SU-DHL-6 (cell line): ENCODE data around the gene SNAPC2.

Experiments used
- H2AFZ ChIP-seq: fragments of 200-600 bp; sonication (generic); 2 replicates; pipeline ENCODE4 v1.6.1; 2014; ENCODE audit warnings: low read depth, mild to moderate bottlenecking, moderate library complexity, mixed read lengths, antibody characterized with exemption, low read length; ENCODE audit not compliant: severe bottlenecking
- H3F3A ChIP-seq: fragments of 200-600 bp; shearing (Covaris generic); 2 replicates; pipeline ENCODE4 v1.6.0; 2016; ENCODE audit warnings: antibody characterized with exemption, mild to moderate bottlenecking; ENCODE audit not compliant: insufficient read depth
- H3K27ac ChIP-seq: fragments of 200-600 bp; sonication (generic); 2 replicates; pipeline ENCODE4 v1.5.1; 2016; ENCODE audit warnings: low read depth, mild to moderate bottlenecking, low read length, moderate library complexity, mixed read lengths
- H3K27me3 ChIP-seq: fragments of 200-600 bp; sonication (generic), shearing (Covaris generic); 2 replicates; pipeline ENCODE4 v1.6.0; 2014; ENCODE audit warnings: mild to moderate bottlenecking, low read length
- H3K36me3 ChIP-seq: fragments of 200-600 bp; sonication (generic); 2 replicates; pipeline ENCODE4 v1.6.1; 2014; ENCODE audit warnings: mild to moderate bottlenecking, low read length, mixed read lengths
- H3K4me2 ChIP-seq: fragments of 300-600, 200-600 bp; shearing (Covaris generic), sonication (generic); 2 replicates; pipeline ENCODE4 v1.6.0; 2014; ENCODE audit warnings: low read length, low read depth, mild to moderate bottlenecking; ENCODE audit not compliant: poor library complexity, severe bottlenecking
- H3K4me3 ChIP-seq: fragments of 200-600 bp; sonication (generic); 2 replicates; pipeline ENCODE4 v1.5.1; 2014; ENCODE audit warnings: antibody characterized with exemption, low read length, mild to moderate bottlenecking, mixed read lengths; ENCODE audit not compliant: insufficient read depth, poor library complexity, severe bottlenecking
- H3K79me2 ChIP-seq: fragments of 200-600 bp; sonication (generic); 2 replicates; pipeline ENCODE4 v1.6.1; 2014; ENCODE audit warnings: mild to moderate bottlenecking, low read length, moderate library complexity; ENCODE audit not compliant: insufficient read depth
- H3K9ac ChIP-seq: fragments of 200-600 bp; sonication (generic); 2 replicates; pipeline ENCODE4 v1.7.0; 2014; ENCODE audit warnings: mild to moderate bottlenecking, low read length
- H3K9me2 ChIP-seq: fragments of 200-600 bp; sonication (generic); replicated peaks from 2 replicates; pipeline ENCODE4 v1.6.1; 2014; ENCODE audit warnings: low read length; ENCODE audit not compliant: insufficient read depth
- H3K9me3 ChIP-seq: fragments of 200-600 bp; sonication (generic); 2 replicates; pipeline ENCODE4 v1.6.1; 2014; ENCODE audit warnings: low read length, mixed read lengths; ENCODE audit not compliant: insufficient read depth
- H4K20me1 ChIP-seq: fragments of 200-600 bp; sonication (generic); 2 replicates; pipeline ENCODE4 v1.6.1; 2014; ENCODE audit warnings: low read depth, mild to moderate bottlenecking, antibody characterized with exemption, low read length, moderate library complexity, mixed read lengths
- EZH2phosphoT487 ChIP-seq: fragments of 200-600 bp; sonication (generic), shearing (Covaris generic); conservative IDR thresholded peaks from 2 replicates; pipeline ENCODE4 v1.6.1; 2018; ENCODE audit warnings: mild to moderate bottlenecking, antibody characterized with exemption, low read length, moderate library complexity, mixed read lengths
- TF ChIP-seq, protein P1 (sequence below): fragments of 200-600 bp; sonication (generic); IDR thresholded peaks from one replicate; pipeline ENCODE4 v1.5.1; 2017; ENCODE audit warnings: antibody characterized with exemption, mild to moderate bottlenecking, low read length, moderate library complexity; ENCODE audit not compliant: insufficient read depth, poor library complexity, severe bottlenecking

The SNAPC2 gene

DNA sequence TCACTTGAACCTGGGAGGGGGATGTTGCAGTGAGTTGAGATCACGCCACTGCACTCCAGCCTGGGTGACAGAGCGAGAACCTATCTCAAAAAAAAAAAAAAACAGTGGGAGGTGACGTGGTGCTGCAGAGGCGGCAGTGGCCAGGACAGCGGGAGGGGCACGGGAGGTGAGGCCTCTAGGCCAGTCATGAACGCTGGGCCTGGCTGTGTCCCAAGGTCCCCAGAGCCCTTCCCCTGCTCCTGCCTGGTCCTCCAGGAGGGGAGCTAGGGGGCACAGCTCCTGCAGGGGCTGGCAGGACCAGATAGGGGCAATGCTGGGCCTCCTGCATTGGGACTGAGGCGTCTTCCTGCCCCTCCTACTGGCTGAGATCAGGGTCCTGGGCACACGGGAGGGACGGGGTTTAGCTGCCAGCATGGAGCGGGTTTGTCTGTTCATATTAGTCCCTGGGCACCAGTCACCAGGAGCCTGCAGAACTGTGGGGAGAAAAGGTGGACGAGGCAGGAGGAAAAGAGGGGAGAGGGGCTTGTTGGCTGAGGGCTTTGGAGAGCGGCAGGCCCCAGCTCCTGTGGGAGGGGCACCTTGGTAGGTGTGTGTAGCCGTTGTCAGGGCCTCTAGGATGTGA lies 11.9 kb upstream of the SNAPC2 start:
- Histone ChIP-seq H3K36me3 (no peaks in the 10 kb centered on the region), H3K9me2 (no peaks in the 10 kb centered on the region), H3K79me2 (peaks cover 28% of the 10 kb centered on the region), H3K9me3 (no peaks in the 10 kb centered on the region), H2AFZ (no peak overlapping the region), H4K20me1 (no peaks in the 10 kb centered on the region), H3K4me2 (no peak overlapping the region), H3K27ac (no peak overlapping the region), H3K9ac (no peak overlapping the region), H3K4me3 (no peak overlapping the region), H3K27me3 (no peaks in the 10 kb centered on the region), H3F3A (no peaks in the 10 kb centered on the region)
- no peak for TF ChIP-seq EZH2phosphoT487
- TF ChIP-seq, protein P1, sequence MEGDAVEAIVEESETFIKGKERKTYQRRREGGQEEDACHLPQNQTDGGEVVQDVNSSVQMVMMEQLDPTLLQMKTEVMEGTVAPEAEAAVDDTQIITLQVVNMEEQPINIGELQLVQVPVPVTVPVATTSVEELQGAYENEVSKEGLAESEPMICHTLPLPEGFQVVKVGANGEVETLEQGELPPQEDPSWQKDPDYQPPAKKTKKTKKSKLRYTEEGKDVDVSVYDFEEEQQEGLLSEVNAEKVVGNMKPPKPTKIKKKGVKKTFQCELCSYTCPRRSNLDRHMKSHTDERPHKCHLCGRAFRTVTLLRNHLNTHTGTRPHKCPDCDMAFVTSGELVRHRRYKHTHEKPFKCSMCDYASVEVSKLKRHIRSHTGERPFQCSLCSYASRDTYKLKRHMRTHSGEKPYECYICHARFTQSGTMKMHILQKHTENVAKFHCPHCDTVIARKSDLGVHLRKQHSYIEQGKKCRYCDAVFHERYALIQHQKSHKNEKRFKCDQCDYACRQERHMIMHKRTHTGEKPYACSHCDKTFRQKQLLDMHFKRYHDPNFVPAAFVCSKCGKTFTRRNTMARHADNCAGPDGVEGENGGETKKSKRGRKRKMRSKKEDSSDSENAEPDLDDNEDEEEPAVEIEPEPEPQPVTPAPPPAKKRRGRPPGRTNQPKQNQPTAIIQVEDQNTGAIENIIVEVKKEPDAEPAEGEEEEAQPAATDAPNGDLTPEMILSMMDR, result no peak

DNA sequence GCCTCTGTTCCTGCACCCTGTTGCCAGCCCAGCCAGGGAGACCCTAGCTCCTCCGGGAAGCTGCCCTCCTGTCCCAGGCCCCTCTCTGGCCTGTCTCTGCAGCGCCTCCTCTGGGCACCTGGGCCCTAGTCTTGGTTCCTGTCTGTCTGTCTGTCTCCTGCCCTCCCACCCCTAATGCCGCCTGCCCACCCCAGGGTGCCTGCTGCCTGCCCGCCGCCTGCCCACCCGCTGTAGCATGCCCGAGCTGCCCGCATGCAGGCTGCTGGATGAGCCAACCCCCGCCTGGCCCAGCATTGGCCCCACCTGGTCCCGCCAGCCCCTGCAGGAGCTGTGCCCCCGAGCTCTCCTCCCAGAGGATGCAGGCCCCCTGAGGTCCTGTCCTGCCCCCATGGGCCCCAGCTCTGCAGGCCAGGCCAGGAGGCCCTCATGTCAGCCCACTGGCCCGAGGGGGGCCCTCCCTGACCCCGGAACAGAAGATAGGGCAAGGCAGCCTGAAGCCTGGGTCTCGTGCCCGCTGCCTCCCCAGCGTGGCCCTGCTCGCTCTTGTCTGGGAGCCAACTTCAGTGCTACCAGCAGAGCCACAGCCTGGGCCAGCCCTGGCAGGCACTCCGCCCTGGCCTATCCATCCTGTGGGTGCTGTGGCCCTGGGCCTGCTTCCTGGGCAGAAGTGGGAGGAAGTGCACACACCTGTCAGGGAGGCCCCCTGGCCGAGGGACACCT lies 11.2 kb upstream of the SNAPC2 start:
- H3K36me3 ChIP-seq, result no peaks in the 10 kb centered on the region
- H3F3A ChIP-seq, result 0 out of 2 replicates have a peak, but pooled peaks cover 3% of the 10 kb centered on the region
- no peaks in the 10 kb centered on the region for H4K20me1 ChIP-seq
- H3K4me2 ChIP-seq, result no peak overlapping the region
- H3K9me2 ChIP-seq, result no peaks in the 10 kb centered on the region
- no peak overlapping the region for H3K27ac ChIP-seq
- no peak overlapping the region for H2AFZ ChIP-seq
- H3K27me3 ChIP-seq, result no peaks in the 10 kb centered on the region
- H3K9ac ChIP-seq, result no peak overlapping the region
- no peaks in the 10 kb centered on the region for H3K9me3 ChIP-seq
- no peak overlapping the region for H3K4me3 ChIP-seq
- TF ChIP-seq EZH2phosphoT487, result no peak
- TF ChIP-seq, protein P1, result no peak
- peaks cover 28% of the 10 kb centered on the region for H3K79me2 ChIP-seq

DNA sequence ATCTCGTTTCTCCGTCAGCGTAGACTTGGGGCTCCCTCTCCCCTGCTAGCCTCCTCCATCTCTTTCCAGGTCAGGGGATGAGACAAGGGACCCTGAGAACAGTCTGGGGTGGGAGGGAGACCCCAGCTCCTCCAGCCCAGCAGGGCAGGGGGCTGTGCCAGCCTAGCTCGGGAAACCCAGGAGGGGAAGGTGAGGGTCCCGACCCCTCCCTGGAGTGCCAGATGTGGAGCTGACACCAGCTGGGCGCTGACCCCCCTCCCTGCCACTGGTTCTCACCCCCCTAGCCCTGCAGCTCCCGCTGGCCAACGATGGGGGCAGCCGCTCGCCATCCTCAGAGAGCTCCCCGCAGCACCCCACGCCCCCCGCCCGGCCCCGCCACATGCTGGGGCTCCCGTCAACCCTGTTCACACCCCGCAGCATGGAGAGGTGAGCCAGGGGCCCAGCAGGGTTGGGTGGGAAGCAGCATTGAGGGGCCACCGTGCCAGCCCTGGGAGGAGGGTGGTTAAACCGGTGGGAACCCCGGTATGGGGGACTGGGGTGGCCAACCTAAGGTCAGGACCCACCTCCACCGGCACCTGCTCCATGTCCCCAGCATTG lies 10.6 kb upstream of the SNAPC2 start:
- Histone ChIP-seq H3K4me3 (no peak overlapping the region), H3K36me3 (no peaks in the 10 kb centered on the region), H2AFZ (no peak overlapping the region), H3F3A (0 out of 2 replicates have a peak, but pooled peaks cover 3% of the 10 kb centered on the region), H4K20me1 (no peaks in the 10 kb centered on the region), H3K9me2 (no peaks in the 10 kb centered on the region), H3K79me2 (peaks cover 23% of the 10 kb centered on the region), H3K9me3 (no peaks in the 10 kb centered on the region), H3K9ac (no peak overlapping the region), H3K27me3 (no peaks in the 10 kb centered on the region), H3K4me2 (no peak overlapping the region), H3K27ac (no peak overlapping the region)
- TF ChIP-seq, protein P1, result no peak
- TF ChIP-seq EZH2phosphoT487, result no peak
